Kidney (tissue), 14 donors: ENCODE results near the gene HAO1. TPM values are rescaled to one million over a fixed set of nuclear protein-coding genes. Genes with fewer than 3 reads are reported as not detected.

Experiments used
- DNase-seq, 5 donors: peaks; one replicate each; pipeline ENCODE4 v3.0.0-alpha.2; 2013 to 2020
- FAIRE-seq: peaks from 2 replicates; lab custom pipeline; 2012; peaks lifted over from hg19 to GRCh38; lab: Jason Lieb, UNC
- H3K27ac ChIP-seq, 2 donors: one replicate each; pipeline ENCODE4 v1.7.0; 2013; ENCODE audit warnings: low read depth in 2 of 2, low read length in 2 of 2, inconsistent platforms in 1 of 2
- H3K27me3 ChIP-seq: one replicate; pipeline ENCODE4 v1.7.1; 2013; ENCODE audit warnings: low read length, inconsistent platforms; ENCODE audit not compliant: control insufficient read depth, insufficient read depth
- H3K36me3 ChIP-seq, 3 donors: one replicate each; pipeline versions ENCODE4 v1.7.0 to v1.7.1; 2013; ENCODE audit warnings: low read length in 3 of 3, control low read depth in 1 of 3, inconsistent platforms in 1 of 3; ENCODE audit not compliant: insufficient read depth in 3 of 3, control insufficient read depth in 2 of 3
- H3K4me1 ChIP-seq, 3 donors: one replicate each; pipeline versions ENCODE4 v1.7.0 to v1.7.1; 2013; ENCODE audit warnings: low read length in 3 of 3, inconsistent platforms in 1 of 3, low read depth in 1 of 3; ENCODE audit not compliant: control insufficient read depth in 2 of 3, insufficient read depth in 2 of 3
- H3K4me3 ChIP-seq, 3 donors: one replicate each; pipeline versions ENCODE4 v1.7.0 to v1.8.1; 2013; ENCODE audit warnings: low read length in 3 of 3, control low read depth in 1 of 3, inconsistent platforms in 1 of 3
- H3K9ac ChIP-seq, 3 donors: one replicate each; pipeline versions ENCODE4 v1.7.0 to v1.7.1; 2013; ENCODE audit warnings: low read length in 3 of 3, control low read depth in 1 of 3, inconsistent platforms in 1 of 3
- H3K9me3 ChIP-seq, 3 donors: one replicate each; pipeline versions ENCODE4 v1.7.0 to v1.7.1; 2013; ENCODE audit warnings: low read length in 3 of 3, control low read depth in 1 of 3, inconsistent platforms in 1 of 3; ENCODE audit not compliant: control insufficient read depth in 2 of 3, insufficient read depth in 1 of 3
- intact Hi-C: fragments of 100-400 bp; cut with DNase I; formaldehyde crosslinking; loops from one replicate; pipeline ENCODE4 v1.11.1; 2022
- polyA plus RNA-seq: library from polyadenylated mRNA; stranded (reverse); fragments of 350-450 nt; fragmentation: Illumina TruSeq; extraction: RNeasy Lipid Tissue Mini Kit (QIAGEN cat#74804); gene quantifications from one replicate; pipeline ENCODE4 v1.2.3, GENCODE V29; 2014; ENCODE audit warnings: low read depth, low replicate concordance; ENCODE audit not compliant: insufficient read depth
- total RNA-seq: library from RNA; stranded (reverse); fragmentation: NEBNext Ultra II Directional; extraction: Animal tissue kit (Norgen Biotek cat#: 25700); gene quantifications from one replicate; pipeline ENCODE4 v1.2.1, GENCODE V29; 2021
- TF ChIP-seq, protein P1 (sequence below): IDR thresholded peaks from 3 replicates; pipeline ENCODE4 v1.5.1; 2012; ENCODE audit warnings: mild to moderate bottlenecking, moderate library complexity, borderline replicate concordance; ENCODE audit not compliant: insufficient read depth; ENCODE audit errors: extremely low read depth
- donor health status: control.
- donor health status: control.
- donor health status: control.
- donor health status: control.
- donor health status: control.
- donor health status: DM: yes; HTN: yes; CAD: no.
- donor health status: Normal renal cell carcinoma (clear cell type).

The HAO1 gene
- total and polyA plus RNA-seq, 2 donors from 2014 or later: 0.86 TPM; not detected in 1

DNA sequence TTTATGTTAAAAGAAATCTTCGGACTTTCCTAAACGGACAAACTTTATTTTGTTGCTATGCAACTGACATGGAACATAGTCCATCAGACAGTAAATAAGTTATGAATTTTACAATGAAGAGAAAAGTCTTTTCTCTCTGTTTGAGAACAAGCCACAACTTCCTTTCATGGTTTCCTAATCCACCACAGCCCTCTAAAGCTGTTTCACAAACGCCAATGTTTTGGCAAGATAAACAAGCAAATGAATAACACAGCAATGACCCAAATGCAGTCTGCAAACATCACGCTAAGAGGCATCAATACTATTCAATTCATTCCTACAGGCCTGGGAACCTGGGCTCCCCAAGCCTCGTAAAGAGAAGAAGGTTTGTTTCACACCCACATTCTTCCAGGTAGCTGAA is 60.4 kb downstream of the HAO1 start:
- FAIRE-seq (no peak), DNase-seq (no peak)
- intact Hi-C loops: no loop called here
- Histone ChIP-seq H3K4me3 (no peak overlapping the region), H3K36me3 (no peaks in the 10 kb centered on the region), H3K9ac (no peak overlapping the region), H3K9me3 (no peaks in the 10 kb centered on the region), H3K27me3 (no peaks in the 10 kb centered on the region), H3K27ac (no peak overlapping the region), H3K4me1 (no peaks in the 10 kb centered on the region)
- TF ChIP-seq, protein P1, sequence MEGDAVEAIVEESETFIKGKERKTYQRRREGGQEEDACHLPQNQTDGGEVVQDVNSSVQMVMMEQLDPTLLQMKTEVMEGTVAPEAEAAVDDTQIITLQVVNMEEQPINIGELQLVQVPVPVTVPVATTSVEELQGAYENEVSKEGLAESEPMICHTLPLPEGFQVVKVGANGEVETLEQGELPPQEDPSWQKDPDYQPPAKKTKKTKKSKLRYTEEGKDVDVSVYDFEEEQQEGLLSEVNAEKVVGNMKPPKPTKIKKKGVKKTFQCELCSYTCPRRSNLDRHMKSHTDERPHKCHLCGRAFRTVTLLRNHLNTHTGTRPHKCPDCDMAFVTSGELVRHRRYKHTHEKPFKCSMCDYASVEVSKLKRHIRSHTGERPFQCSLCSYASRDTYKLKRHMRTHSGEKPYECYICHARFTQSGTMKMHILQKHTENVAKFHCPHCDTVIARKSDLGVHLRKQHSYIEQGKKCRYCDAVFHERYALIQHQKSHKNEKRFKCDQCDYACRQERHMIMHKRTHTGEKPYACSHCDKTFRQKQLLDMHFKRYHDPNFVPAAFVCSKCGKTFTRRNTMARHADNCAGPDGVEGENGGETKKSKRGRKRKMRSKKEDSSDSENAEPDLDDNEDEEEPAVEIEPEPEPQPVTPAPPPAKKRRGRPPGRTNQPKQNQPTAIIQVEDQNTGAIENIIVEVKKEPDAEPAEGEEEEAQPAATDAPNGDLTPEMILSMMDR: no peak

GRCh38 chr20:7868108-7868507 is 72.2 kb downstream of the HAO1 start:
- H3K27me3 ChIP-seq: no peaks in the 10 kb centered on the region
- H3K27ac ChIP-seq: no peak overlapping the region
- no peaks in the 10 kb centered on the region for H3K36me3 ChIP-seq
- intact Hi-C loops: no loop called here
- H3K9me3 ChIP-seq: no peaks in the 10 kb centered on the region
- TF ChIP-seq, protein P1: no peak
- DNase-seq: no peak
- no peak overlapping the region for H3K4me3 ChIP-seq
- H3K4me1 ChIP-seq: no peaks in the 10 kb centered on the region
- no peak for FAIRE-seq
- H3K9ac ChIP-seq: no peak overlapping the region

DNA sequence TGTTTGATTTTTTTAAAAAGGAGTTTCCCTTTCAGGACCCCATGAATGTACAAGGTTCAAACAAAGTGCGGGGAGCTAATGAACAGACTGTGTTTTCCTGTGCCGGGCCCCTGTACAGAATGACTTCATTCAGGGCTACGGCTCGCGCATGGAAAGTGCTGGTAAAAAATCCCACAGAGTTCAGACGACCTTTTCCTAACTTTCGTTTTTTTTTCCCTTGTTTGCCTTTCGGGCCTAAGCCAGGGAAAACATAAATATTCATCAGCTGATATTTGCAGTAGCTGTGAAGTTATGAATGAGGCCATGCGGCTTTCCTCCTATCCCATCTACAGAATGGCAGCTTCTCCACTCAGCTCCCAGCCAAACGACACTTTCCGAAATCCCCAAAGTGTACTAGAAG is 74.0 kb downstream of the HAO1 start:
- peak overlapping the region in 1 of 3 donors; percentile 22 for H3K4me3 ChIP-seq
- no peaks in the 10 kb centered on the region for H3K27me3 ChIP-seq
- no peaks in the 10 kb centered on the region for H3K36me3 ChIP-seq
- no peaks in the 10 kb centered on the region for H3K9me3 ChIP-seq
- no peak overlapping the region for H3K27ac ChIP-seq
- no peak for FAIRE-seq
- no peak overlapping the region for H3K9ac ChIP-seq
- intact Hi-C loops: no loop called here
- H3K4me1 ChIP-seq: no peaks in the 10 kb centered on the region
- DNase-seq: peak in 4 of 5 donors; percentile 37 to 84 (median 54)
- TF ChIP-seq, protein P1: no peak

GRCh38 chr20:7859356-7859802 is 80.9 kb downstream of the HAO1 start:
- Histone ChIP-seq H3K4me1 (no peaks in the 10 kb centered on the region), H3K27me3 (no peaks in the 10 kb centered on the region), H3K4me3 (no peak overlapping the region), H3K9me3 (no peaks in the 10 kb centered on the region), H3K9ac (no peak overlapping the region), H3K36me3 (no peaks in the 10 kb centered on the region), H3K27ac (no peak overlapping the region)
- TF ChIP-seq, protein P1: peak; percentile 63
- DNase-seq: peak in 3 of 5 donors; percentile 47 to 82 (median 77)
- intact Hi-C loops: no loop called here
- peak; percentile 54 for FAIRE-seq
